Activated T-cell treated with anti-CD3 and anti-CD28 coated beads for 24 hours (primary cell): Measurements from ENCODE around the gene BTN2A1.
A peak's percentile ranks its signal among the peaks of the same experiment; 100 is the strongest.
"Not testable (repeated sequence)": the region's sequence is repeated elsewhere in the genome, so short reads cannot be mapped to it uniquely, and the experiment has no call there.

Experiments used
- DNase-seq: peaks from one replicate; pipeline ENCODE4 v3.0.0-alpha.2; 2020; ENCODE audit warnings: low read depth

BTN2A1 gene

GRCh38 chr6:26432627-26433201 is 25.0 kb upstream of the BTN2A1 start:
- DNase-seq = no peak

DNA sequence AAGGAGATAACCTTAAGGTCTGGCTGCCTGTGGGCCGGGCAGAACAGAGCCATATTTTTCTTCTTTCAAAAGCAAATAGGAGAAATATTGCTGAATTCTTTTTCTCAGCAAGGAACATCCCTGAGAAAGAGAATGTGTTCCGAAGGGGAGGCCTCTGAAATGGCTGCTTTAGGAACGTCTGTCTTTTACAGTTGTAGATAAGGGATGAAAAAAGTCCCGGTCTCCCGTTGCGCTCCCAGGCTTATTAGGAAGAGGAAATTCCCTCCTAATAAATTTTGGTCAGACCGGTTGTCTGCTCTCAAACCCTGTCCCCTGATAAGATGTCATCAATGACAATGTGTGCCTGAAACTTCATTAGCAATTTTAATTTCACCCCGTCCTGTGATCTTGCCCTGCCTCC is 24.1 kb upstream of the BTN2A1 start:
- DNase-seq = not testable (repeated sequence)

DNA sequence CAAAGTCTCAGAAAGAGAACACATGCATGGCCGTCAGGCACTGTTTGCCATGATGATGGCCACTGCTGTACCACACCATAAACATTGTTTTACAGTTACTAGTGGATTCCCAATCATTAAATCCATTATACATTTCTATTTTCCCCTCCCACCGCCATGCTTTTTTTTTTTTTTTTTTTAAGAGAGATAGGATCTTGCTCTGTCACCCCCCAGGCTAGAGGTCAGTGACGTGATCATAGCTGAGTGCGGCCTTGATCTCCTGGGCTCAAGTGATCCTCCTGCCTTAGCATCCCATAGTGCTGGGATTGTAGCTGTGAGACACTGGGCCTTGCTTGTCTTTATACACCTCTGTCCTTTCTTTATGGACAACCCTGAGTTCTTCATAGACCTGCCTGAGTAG is 21.7 kb upstream of the BTN2A1 start:
- DNase-seq = no peak

DNA sequence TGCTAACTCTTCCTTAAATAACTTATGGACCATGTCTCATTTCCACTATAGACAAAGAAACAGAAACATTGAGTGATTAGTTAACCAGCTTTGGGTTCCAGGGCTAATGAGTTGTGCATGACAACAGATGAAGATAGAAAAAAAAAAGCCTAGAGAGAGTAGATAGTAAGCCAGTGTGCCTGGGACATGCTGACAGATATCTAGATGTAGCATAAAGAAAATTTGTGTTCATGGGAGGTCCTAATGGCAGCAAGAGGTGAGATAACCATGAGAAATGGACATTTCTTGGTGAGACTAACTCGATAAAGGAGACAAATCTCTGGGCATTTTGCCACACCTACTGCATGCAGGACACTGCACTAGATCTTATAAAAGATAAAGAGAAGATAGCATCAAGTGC is 20.2 kb upstream of the BTN2A1 start:
- no peak for DNase-seq

DNA sequence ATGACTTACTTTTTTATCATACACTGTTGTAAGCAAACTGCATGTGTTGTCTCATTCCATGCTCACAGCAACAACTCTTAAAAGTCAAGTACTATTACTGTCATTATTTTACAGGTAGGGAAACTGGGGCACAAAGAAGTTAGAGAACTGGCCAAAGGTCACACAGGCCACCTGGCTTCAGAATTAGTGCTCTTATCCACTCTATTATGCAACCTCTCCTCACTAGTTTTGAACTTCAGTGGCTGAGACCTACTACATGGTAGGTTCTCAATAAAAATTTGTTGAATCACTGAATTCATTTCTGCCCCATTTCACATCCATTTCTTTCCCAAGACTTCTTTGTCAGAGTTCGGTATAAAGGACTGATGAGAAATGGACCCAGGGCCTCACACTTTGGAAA is 19.8 kb upstream of the BTN2A1 start:
- DNase-seq = no peak

DNA sequence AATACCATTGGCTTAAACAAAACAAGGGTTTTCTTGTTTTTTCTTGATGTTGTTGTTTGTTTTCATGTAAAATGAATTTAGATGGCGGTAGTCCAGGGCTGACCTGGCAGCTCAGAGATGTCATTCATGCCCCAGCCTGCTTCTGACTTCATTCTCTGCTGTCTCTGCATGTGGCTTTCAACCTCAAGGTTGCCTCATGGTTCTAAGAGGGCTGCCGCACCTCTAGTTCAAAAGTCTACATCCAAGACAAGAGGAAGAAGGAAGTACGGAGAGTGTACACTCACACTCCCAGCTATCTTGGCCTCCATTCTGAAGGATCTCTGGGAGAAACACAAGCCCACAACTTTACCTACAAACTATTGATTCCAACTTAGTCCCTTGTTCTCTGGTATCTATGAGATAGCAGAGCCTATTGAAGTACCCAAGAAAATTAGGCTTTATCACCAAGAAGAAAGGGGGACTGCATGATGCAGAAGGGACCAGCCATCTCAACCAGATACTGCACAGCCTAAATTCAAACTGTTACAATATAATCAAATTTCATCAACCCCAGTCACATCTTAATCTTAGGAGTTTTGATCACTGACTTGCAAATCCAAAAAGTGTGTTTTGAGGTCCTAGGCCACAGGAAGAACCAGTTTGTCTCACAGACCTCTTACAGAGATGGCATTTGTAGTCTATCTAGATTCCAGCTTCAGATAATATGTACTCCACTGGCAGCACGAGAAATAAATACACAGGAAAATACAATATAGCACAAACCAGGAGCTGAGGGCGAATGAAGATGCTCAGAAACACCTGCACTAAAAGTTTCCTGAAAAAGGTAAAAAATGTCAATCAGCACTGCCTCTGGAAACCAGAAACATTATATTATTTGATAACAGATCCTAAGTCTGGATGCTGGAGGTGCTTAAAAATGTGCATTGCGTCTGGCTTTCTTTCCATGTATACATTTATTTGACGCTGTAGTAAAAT is 18.3 kb upstream of the BTN2A1 start:
- no peak for DNase-seq

DNA sequence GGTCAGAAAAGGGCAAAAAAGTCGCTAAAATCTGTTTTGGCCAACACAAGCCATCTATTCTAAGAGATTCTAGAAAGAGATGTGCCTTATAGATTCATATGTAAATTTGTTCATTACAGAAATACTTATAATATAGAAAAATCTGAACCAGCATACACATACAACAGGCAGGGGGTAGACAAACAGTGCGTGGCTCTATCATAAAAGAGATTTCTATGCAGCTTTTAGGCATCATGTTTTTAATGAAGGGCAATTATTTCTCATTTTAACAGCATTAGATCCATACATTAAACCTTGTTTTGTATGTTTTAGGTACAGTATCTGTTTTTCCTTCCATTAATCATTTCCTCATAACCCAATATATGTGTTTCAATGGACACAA is 16.8 kb upstream of the BTN2A1 start:
- no peak for DNase-seq

DNA sequence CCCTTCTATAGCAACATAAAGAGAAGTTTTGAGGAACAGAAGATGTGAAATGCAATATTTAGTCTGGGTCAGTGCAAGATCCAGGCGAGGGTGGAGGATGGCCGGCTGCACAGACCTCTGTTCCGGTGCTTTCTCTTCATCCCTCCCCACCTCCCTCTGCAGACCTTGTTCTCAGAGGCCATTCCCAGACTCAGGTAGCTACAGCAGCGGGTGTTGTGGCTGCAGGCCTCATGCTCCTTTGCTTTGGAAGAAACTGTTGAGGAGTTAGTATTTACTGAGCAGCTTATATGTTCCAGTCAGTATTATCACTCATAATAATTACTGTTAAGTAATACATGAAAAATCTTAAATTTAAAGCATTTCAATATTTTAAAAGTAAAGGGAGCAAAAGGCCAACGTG is 15.8 kb upstream of the BTN2A1 start:
- DNase-seq = no peak

GRCh38 chr6:26445934-26446667 is 11.7 kb upstream of the BTN2A1 start:
- DNase-seq = peak; percentile 35

GRCh38 chr6:26447257-26447656 is 10.5 kb upstream of the BTN2A1 start:
- no peak for DNase-seq

GRCh38 chr6:26450240-26450639 is 7.5 kb upstream of the BTN2A1 start:
- no peak for DNase-seq

- no peak for DNase-seq
These were observed 5.0 kb upstream of the BTN2A1 start for GRCh38 chr6:26452631-26453235.

GRCh38 chr6:26454631-26455030 is 3.1 kb upstream of the BTN2A1 start:
- no peak for DNase-seq

- no peak for DNase-seq
These were observed 2.3 kb upstream of the BTN2A1 start for GRCh38 chr6:26455357-26455970.

GRCh38 chr6:26457264-26457805 is 420 bp upstream of the BTN2A1 start:
- DNase-seq = no peak

GRCh38 chr6:26459023-26459810 is 1.5 kb downstream of the BTN2A1 start:
- no peak for DNase-seq

GRCh38 chr6:26461353-26461752 is 3.6 kb downstream of the BTN2A1 start:
- not testable (repeated sequence) for DNase-seq

DNA sequence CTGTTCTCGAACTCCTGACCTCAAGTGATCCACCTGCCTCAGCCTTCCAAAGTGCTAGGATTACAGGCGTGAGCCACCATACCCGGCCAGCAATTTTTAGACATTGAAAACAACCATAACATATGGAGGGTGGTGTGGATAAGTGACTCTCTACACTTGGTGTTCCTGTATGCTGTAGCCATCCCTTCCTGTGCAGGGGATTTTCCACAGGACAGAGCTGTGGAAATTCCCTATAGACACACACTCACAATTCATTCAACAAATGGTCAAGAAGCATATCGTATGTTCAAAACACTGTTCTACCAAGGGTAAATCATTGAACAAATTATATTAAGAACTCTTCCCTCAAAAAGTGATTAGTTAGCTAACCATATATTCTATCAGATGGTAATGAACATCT is 6.3 kb downstream of the BTN2A1 start:
- DNase-seq = no peak

DNA sequence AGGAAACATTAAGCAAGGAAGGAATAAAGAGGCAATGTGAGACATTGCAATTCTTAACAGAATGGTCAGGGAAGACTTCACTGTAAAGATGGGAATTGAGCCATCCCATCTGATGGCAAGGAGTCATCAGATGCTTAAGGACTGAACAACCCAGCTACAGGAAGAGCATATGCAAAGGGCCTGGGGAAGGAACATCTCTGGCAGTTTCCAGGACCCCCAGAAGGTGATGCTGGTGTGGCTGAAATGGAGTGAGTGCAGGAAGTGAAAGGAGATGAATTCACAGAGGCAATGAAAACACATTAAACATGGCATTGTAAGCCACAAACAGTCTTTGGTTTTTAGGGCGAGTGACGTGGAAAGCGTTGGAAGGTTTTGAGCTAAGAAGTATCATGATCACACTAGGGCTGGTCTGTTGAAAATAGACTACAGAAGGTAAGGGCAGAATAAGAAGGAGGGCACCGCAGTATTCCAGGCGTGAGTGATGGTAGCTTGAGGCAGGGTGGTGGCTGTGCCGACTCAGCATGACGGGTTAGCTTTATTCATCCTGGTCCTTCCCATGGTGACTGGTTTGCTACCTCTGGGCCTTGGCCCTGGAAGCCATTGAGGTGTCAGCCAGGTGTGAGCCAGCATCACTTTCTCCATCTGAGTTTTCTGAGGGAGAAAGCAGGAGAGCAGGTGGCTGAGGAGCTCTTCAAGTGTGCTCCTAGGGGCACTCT is 6.8 kb downstream of the BTN2A1 start:
- DNase-seq = no peak

DNA sequence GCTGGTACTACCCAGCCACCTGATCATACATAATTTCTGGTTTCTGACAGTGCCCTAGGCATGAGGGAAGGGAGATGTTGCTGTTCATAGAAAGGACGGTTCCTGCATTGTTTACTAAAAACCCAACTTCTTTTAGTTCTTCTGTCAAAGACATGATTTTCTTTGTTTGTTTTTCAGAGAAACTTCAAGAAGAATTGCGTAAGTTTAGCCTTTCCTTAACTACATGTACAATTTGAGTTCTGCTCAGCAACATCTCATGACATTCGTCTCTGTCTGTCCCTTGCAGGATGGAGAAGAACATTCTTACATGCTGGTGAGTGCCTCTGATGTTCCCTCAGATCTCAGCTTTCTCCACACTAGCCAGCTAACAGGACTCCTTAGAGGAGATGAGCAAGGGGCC is 8.0 kb downstream of the BTN2A1 start:
- DNase-seq = no peak
